OCI-LY3 (cell line): ENCODE measurements around the gene APAF1.

ENCODE experiments used
- EZH2phosphoT487 ChIP-seq: fragments of 200-600 bp; shearing (Covaris generic); IDR thresholded peaks from 2 replicates; pipeline ENCODE4 v1.6.1; 2018; ENCODE audit warnings: antibody characterized with exemption, mixed run types, low read depth
- TF ChIP-seq, protein P1 (sequence below): fragments of 200-600, 300-600 bp; sonication (generic); IDR thresholded peaks from 2 replicates; pipeline ENCODE4 v1.5.1; 2014; ENCODE audit warnings: antibody characterized with exemption, low read length, low read depth

DNA sequence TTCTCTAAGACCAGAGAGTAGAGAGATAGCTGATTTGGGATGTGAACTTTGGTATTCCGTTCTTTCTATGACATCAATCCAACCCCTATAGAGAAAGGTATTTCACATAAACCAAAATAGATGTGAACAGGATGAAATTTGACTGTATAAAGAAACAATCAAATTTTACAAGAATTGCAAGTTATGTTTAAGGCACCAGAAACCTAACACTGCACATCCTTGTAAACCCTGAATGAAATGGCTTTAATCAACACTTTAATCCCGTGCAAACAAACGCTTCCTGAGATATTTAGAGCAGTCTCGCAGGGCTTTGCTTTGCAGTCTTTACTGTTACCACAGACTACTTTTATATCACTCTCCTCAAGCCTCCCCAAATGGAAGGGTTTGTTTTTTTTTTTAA lies 125.1 kb downstream of the APAF1 start:
- TF ChIP-seq, protein P1, sequence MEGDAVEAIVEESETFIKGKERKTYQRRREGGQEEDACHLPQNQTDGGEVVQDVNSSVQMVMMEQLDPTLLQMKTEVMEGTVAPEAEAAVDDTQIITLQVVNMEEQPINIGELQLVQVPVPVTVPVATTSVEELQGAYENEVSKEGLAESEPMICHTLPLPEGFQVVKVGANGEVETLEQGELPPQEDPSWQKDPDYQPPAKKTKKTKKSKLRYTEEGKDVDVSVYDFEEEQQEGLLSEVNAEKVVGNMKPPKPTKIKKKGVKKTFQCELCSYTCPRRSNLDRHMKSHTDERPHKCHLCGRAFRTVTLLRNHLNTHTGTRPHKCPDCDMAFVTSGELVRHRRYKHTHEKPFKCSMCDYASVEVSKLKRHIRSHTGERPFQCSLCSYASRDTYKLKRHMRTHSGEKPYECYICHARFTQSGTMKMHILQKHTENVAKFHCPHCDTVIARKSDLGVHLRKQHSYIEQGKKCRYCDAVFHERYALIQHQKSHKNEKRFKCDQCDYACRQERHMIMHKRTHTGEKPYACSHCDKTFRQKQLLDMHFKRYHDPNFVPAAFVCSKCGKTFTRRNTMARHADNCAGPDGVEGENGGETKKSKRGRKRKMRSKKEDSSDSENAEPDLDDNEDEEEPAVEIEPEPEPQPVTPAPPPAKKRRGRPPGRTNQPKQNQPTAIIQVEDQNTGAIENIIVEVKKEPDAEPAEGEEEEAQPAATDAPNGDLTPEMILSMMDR = no peak
- TF ChIP-seq EZH2phosphoT487 = no peak
